SJCRH30 (cell line): ENCODE data around the gene VTI1A. TPM values are rescaled to one million over a fixed set of nuclear protein-coding genes. Genes with fewer than 3 reads are reported as not detected.

Experiments
- DNase-seq, 2 experiments: peaks; one replicate each; pipeline ENCODE4 v3.0.0-alpha.2; 2015 to 2020
- H3K27ac ChIP-seq: fragments of 250-450 bp; sonication (Bioruptor Pico); 2 replicates; pipeline ENCODE4 v1.5.1; 2020; ENCODE audit warnings: mild to moderate bottlenecking, moderate library complexity
- H3K27me3 ChIP-seq: fragments of 250-450 bp; sonication (Bioruptor Pico); 2 replicates; pipeline ENCODE4 v1.5.1; 2020; ENCODE audit warnings: mild to moderate bottlenecking, moderate library complexity
- H3K36me3 ChIP-seq: fragments of 250-450 bp; sonication (Bioruptor Pico); 2 replicates; pipeline ENCODE4 v1.5.1; 2020; ENCODE audit warnings: mild to moderate bottlenecking, moderate library complexity
- H3K4me1 ChIP-seq: fragments of 250-450 bp; sonication (Bioruptor Pico); 2 replicates; pipeline ENCODE4 v1.5.1; 2020; ENCODE audit warnings: mild to moderate bottlenecking, moderate library complexity
- H3K4me3 ChIP-seq: fragments of 250-450 bp; sonication (Bioruptor Pico); 2 replicates; pipeline ENCODE4 v1.5.1; 2020; ENCODE audit warnings: mild to moderate bottlenecking, moderate library complexity
- H3K9me3 ChIP-seq: fragments of 250-450 bp; sonication (Bioruptor Pico); replicated peaks from 2 replicates; pipeline ENCODE4 v1.5.1; 2020; ENCODE audit warnings: mild to moderate bottlenecking, moderate library complexity
- total RNA-seq: library from RNA; depleted of rRNA; stranded (reverse); fragments of >200 nt; shearing (Covaris generic); gene quantifications from 2 replicates; pipeline ENCODE4 v1.2.3, GENCODE V29; 2014

The VTI1A gene
- total RNA-seq, 1 experiment from 2014 or later: 29.0 TPM

- H3K9me3 ChIP-seq: no peaks in the 10 kb centered on the region
- no peaks in the 10 kb centered on the region for H3K27me3 ChIP-seq
- DNase-seq: no peak
Observed at GRCh38 chr10:112797197-112797596, 350.2 kb downstream of the VTI1A start.

GRCh38 chr10:112797855-112798254 is 350.8 kb downstream of the VTI1A start:
- no peaks in the 10 kb centered on the region for H3K27me3 ChIP-seq
- H3K4me3 ChIP-seq: no peak overlapping the region
- no peaks in the 10 kb centered on the region for H3K36me3 ChIP-seq
- H3K27ac ChIP-seq: no peak overlapping the region
- peaks cover 7% of the 10 kb centered on the region; the same call in 1 of the 2 replicates for H3K4me1 ChIP-seq
- no peak for DNase-seq
- H3K9me3 ChIP-seq: no peaks in the 10 kb centered on the region

More at GRCh38 chr10:112797197-112797596, 350.2 kb downstream of the VTI1A start:
- Histone ChIP-seq H3K27ac (no peak overlapping the region), H3K4me1 (peaks cover 7% of the 10 kb centered on the region; the same call in 1 of the 2 replicates), H3K36me3 (no peaks in the 10 kb centered on the region), H3K4me3 (no peak overlapping the region)

- Histone ChIP-seq H3K27ac (no peak overlapping the region), H3K36me3 (no peaks in the 10 kb centered on the region), H3K9me3 (no peaks in the 10 kb centered on the region)
Observed at GRCh38 chr10:112799038-112799437, 352.0 kb downstream of the VTI1A start.

GRCh38 chr10:112799726-112800510 is 352.9 kb downstream of the VTI1A start:
- Histone ChIP-seq H3K36me3 (no peaks in the 10 kb centered on the region), H3K4me1 (no peaks in the 10 kb centered on the region), H3K27me3 (no peaks in the 10 kb centered on the region), H3K9me3 (no peaks in the 10 kb centered on the region), H3K27ac (no peak overlapping the region), H3K4me3 (no peak overlapping the region)
- DNase-seq: no peak

More at GRCh38 chr10:112799038-112799437, 352.0 kb downstream of the VTI1A start:
- no peaks in the 10 kb centered on the region for H3K27me3 ChIP-seq
- no peaks in the 10 kb centered on the region for H3K4me1 ChIP-seq
- no peak overlapping the region for H3K4me3 ChIP-seq
- DNase-seq: no peak

GRCh38 chr10:112801004-112801403 is 354.0 kb downstream of the VTI1A start:
- no peaks in the 10 kb centered on the region for H3K4me1 ChIP-seq
- no peak overlapping the region for H3K4me3 ChIP-seq
- no peak for DNase-seq
- no peaks in the 10 kb centered on the region for H3K27me3 ChIP-seq
- H3K9me3 ChIP-seq: no peaks in the 10 kb centered on the region
- H3K36me3 ChIP-seq: no peaks in the 10 kb centered on the region
- H3K27ac ChIP-seq: no peak overlapping the region

GRCh38 chr10:112801748-112802147 is 354.7 kb downstream of the VTI1A start:
- no peaks in the 10 kb centered on the region for H3K36me3 ChIP-seq
- no peak for DNase-seq
- H3K27ac ChIP-seq: no peak overlapping the region
- no peaks in the 10 kb centered on the region for H3K27me3 ChIP-seq
- no peaks in the 10 kb centered on the region for H3K4me1 ChIP-seq
- H3K4me3 ChIP-seq: no peak overlapping the region
- H3K9me3 ChIP-seq: no peaks in the 10 kb centered on the region

- H3K27me3 ChIP-seq: no peaks in the 10 kb centered on the region
- no peaks in the 10 kb centered on the region for H3K9me3 ChIP-seq
- no peaks in the 10 kb centered on the region for H3K4me1 ChIP-seq
- H3K36me3 ChIP-seq: no peaks in the 10 kb centered on the region
- DNase-seq: no peak
- H3K27ac ChIP-seq: no peak overlapping the region
- no peak overlapping the region for H3K4me3 ChIP-seq
Observed at GRCh38 chr10:112802411-112803022, 355.5 kb downstream of the VTI1A start.

- Histone ChIP-seq H3K4me3 (no peak overlapping the region), H3K27ac (no peak overlapping the region), H3K9me3 (no peaks in the 10 kb centered on the region), H3K27me3 (no peaks in the 10 kb centered on the region), H3K4me1 (no peaks in the 10 kb centered on the region), H3K36me3 (no peaks in the 10 kb centered on the region)
- no peak for DNase-seq
Observed at GRCh38 chr10:112803961-112804401, 357.0 kb downstream of the VTI1A start.

GRCh38 chr10:112805254-112805590 is 358.2 kb downstream of the VTI1A start:
- Histone ChIP-seq H3K27me3 (no peaks in the 10 kb centered on the region), H3K4me1 (no peaks in the 10 kb centered on the region), H3K4me3 (no peak overlapping the region), H3K27ac (no peak overlapping the region), H3K9me3 (no peaks in the 10 kb centered on the region), H3K36me3 (no peaks in the 10 kb centered on the region)
- no peak for DNase-seq

- no peaks in the 10 kb centered on the region for H3K36me3 ChIP-seq
- no peaks in the 10 kb centered on the region for H3K9me3 ChIP-seq
- peaks cover 3% of the 10 kb centered on the region; the same call in 1 of the 2 replicates for H3K4me1 ChIP-seq
- H3K4me3 ChIP-seq: no peak overlapping the region
- H3K27ac ChIP-seq: no peak overlapping the region
- no peak for DNase-seq
- no peaks in the 10 kb centered on the region for H3K27me3 ChIP-seq
Observed at GRCh38 chr10:112805701-112806100, 358.7 kb downstream of the VTI1A start.

- DNase-seq: no peak
Observed at GRCh38 chr10:112807013-112807412, 360.0 kb downstream of the VTI1A start.

GRCh38 chr10:112809736-112810135 is 362.7 kb downstream of the VTI1A start:
- DNase-seq: no peak
- no peaks in the 10 kb centered on the region for H3K36me3 ChIP-seq
- H3K4me1 ChIP-seq: peaks cover 21% of the 10 kb centered on the region
- H3K27ac ChIP-seq: no peak overlapping the region
- H3K27me3 ChIP-seq: no peaks in the 10 kb centered on the region
- no peaks in the 10 kb centered on the region for H3K9me3 ChIP-seq
- H3K4me3 ChIP-seq: no peak overlapping the region

More at GRCh38 chr10:112807013-112807412, 360.0 kb downstream of the VTI1A start:
- Histone ChIP-seq H3K4me1 (peaks cover 9% of the 10 kb centered on the region), H3K27ac (no peak overlapping the region), H3K36me3 (no peaks in the 10 kb centered on the region), H3K4me3 (no peak overlapping the region), H3K9me3 (no peaks in the 10 kb centered on the region), H3K27me3 (no peaks in the 10 kb centered on the region)

GRCh38 chr10:112810711-112811151 is 363.7 kb downstream of the VTI1A start:
- Histone ChIP-seq H3K4me3 (no peak overlapping the region), H3K27ac (no peak overlapping the region), H3K9me3 (no peaks in the 10 kb centered on the region), H3K4me1 (peaks cover 27% of the 10 kb centered on the region), H3K36me3 (no peaks in the 10 kb centered on the region), H3K27me3 (no peaks in the 10 kb centered on the region)
- DNase-seq: peak in 1 of 2 experiments; percentile 32

GRCh38 chr10:112811741-112812551 is 364.9 kb downstream of the VTI1A start:
- Histone ChIP-seq H3K27me3 (no peaks in the 10 kb centered on the region), H3K4me1 (peaks cover 34% of the 10 kb centered on the region), H3K27ac (peak overlapping the region; percentile 59), H3K36me3 (no peaks in the 10 kb centered on the region), H3K4me3 (peak overlapping the region; percentile 1; the same call in 1 of the 2 replicates), H3K9me3 (no peaks in the 10 kb centered on the region)
- peak; percentile 88 for DNase-seq

- Histone ChIP-seq H3K4me3 (no peak overlapping the region), H3K9me3 (no peaks in the 10 kb centered on the region), H3K4me1 (peaks cover 34% of the 10 kb centered on the region), H3K36me3 (no peaks in the 10 kb centered on the region), H3K27ac (peak overlapping the region; percentile 59), H3K27me3 (no peaks in the 10 kb centered on the region)
- DNase-seq: no peak
Observed at GRCh38 chr10:112812586-112812985, 365.6 kb downstream of the VTI1A start.
